ENCODE measurements around the gene ZNF230. TPM values are rescaled to one million over a fixed set of nuclear protein-coding genes. Genes with fewer than 3 reads are reported as not detected.

The ZNF230 gene

Small RNA genes within 50 kb of the gene (small RNA-seq; reads per million reads assigned to genes)
- not detected for gene AC006213.5 (ENCODE audit: insufficient read depth)
